ENCODE results near the gene IGSF8.

IGSF8 gene

DNA sequence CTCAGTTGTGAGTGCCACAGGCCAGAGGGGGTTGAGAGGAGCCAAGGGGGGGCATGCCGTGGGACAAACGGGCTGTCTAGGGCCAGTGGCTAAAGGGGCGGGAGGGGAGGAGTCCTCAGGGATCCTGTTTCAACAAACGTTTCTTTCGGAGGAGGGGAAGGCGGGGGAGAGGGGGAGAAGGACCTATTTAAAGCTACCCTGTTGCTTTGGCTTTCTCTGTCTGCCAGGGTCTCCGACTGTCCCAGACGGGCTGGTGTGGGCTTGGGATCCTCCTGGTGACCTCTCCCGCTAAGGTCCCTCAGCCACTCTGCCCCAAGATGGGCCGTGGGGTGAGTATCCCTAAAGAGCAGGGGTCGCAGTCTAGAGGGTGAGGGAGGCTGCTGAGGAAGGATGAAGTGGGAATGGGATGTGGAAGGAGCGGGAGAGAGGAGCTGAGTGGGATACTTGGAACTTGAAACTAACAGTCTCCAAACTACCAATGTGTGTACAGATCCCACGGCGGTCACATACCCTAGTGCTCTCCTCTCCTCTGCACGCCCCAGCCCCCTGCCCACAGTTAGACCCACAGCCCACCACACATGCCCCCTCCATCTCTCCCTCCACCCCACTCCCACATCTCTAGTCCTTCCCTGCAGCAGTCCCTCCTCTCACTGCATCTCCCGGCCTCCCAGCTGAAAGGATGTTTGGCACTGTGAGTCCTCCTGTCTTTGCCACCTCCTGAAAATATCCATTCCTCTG is 17.3 kb upstream of the IGSF8 start, which contains the start of gene ATP1A2:
Gene ATP1A2, plus strand, starts transcription at position 215 of the 738 bp plus-strand sequence. Its CDS starts 103 bp downstream, at position 318.
- Histone ChIP-seq H3K9me3 (ENCODE audit: control insufficient read depth, insufficient read depth, low read depth, low read length) (no peaks in the 10 kb centered on the region), H3K36me3 (ENCODE audit: control insufficient read depth in 2 of 2, insufficient read depth in 1 of 2, low read length in 2 of 2) (no peaks in the 10 kb centered on the region), H3K27ac (ENCODE audit: extremely low read depth, low read depth, low read length) (no peak within 1 kb of the TSS), H3K4me1 (ENCODE audit: control insufficient read depth, insufficient read depth, low read length) (no peaks in the 10 kb centered on the region), H3K4me3 (ENCODE audit: low read depth, low read length) (no peak within 1 kb of the TSS)
- TF ChIP-seq ZEB2 (tag by site-specific recombination; IDR thresholded peaks at IDR 0.05) (no peak), EGR2 (tag by site-specific recombination; IDR thresholded peaks at IDR 0.05; ENCODE audit: low read depth) (peak; percentile 90), ZFHX2 (tag by site-specific recombination; conservative IDR thresholded peaks at IDR 0.05) (peak; percentile 78), ZNF792 (tag by site-specific recombination; IDR thresholded peaks at IDR 0.05) (no peak), SCRT2 (tag by site-specific recombination; IDR thresholded peaks at IDR 0.05) (no peak)
- TF ChIP-seq, protein P1, sequence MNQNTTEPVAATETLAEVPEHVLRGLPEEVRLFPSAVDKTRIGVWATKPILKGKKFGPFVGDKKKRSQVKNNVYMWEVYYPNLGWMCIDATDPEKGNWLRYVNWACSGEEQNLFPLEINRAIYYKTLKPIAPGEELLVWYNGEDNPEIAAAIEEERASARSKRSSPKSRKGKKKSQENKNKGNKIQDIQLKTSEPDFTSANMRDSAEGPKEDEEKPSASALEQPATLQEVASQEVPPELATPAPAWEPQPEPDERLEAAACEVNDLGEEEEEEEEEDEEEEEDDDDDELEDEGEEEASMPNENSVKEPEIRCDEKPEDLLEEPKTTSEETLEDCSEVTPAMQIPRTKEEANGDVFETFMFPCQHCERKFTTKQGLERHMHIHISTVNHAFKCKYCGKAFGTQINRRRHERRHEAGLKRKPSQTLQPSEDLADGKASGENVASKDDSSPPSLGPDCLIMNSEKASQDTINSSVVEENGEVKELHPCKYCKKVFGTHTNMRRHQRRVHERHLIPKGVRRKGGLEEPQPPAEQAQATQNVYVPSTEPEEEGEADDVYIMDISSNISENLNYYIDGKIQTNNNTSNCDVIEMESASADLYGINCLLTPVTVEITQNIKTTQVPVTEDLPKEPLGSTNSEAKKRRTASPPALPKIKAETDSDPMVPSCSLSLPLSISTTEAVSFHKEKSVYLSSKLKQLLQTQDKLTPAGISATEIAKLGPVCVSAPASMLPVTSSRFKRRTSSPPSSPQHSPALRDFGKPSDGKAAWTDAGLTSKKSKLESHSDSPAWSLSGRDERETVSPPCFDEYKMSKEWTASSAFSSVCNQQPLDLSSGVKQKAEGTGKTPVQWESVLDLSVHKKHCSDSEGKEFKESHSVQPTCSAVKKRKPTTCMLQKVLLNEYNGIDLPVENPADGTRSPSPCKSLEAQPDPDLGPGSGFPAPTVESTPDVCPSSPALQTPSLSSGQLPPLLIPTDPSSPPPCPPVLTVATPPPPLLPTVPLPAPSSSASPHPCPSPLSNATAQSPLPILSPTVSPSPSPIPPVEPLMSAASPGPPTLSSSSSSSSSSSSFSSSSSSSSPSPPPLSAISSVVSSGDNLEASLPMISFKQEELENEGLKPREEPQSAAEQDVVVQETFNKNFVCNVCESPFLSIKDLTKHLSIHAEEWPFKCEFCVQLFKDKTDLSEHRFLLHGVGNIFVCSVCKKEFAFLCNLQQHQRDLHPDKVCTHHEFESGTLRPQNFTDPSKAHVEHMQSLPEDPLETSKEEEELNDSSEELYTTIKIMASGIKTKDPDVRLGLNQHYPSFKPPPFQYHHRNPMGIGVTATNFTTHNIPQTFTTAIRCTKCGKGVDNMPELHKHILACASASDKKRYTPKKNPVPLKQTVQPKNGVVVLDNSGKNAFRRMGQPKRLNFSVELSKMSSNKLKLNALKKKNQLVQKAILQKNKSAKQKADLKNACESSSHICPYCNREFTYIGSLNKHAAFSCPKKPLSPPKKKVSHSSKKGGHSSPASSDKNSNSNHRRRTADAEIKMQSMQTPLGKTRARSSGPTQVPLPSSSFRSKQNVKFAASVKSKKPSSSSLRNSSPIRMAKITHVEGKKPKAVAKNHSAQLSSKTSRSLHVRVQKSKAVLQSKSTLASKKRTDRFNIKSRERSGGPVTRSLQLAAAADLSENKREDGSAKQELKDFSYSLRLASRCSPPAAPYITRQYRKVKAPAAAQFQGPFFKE (tag by site-specific recombination; IDR thresholded peaks at IDR 0.05; ENCODE audit: borderline replicate concordance), result no peak
- POLR2A ChIA-PET, result no interaction called here
- CTCF ChIA-PET, result interaction anchor here (0.7 kb wide), 1 partner anchor 8 kb away, joined by 3 read pairs; no protein-coding TSS in a partner anchor

DNA sequence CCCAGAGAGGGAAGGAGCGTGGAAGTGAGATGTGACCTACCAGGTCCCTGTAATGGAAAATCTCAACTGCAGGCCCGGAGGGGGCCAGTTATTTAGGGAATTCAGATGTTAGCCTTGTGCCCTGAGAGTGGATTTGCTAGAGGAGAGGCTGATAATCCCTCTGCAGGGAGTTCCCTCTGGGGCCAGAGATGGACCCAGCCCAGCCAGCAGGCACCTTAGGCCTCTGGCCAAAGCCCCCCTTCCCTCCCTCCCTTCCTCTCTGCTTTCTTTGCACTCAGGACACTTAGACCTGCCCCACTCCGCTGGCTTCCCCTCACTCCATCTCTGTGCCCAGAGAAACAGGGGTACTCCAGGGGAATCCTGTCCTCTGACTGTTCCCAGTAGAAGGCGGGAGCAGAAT is 15.7 kb upstream of the IGSF8 start:
- TF ChIP-seq ZNF792 (tag by site-specific recombination; IDR thresholded peaks at IDR 0.05) (no peak), ZBTB49 (tag by site-specific recombination; IDR thresholded peaks at IDR 0.05; ENCODE audit: low read depth) (no peak), ZNF146 (tag by site-specific recombination; IDR thresholded peaks at IDR 0.05) (no peak), ZNF624 (tag by site-specific recombination; IDR thresholded peaks at IDR 0.05) (no peak), ZNF549 (tag by site-specific recombination; IDR thresholded peaks at IDR 0.05) (no peak), ZNF623 (tag by site-specific recombination; IDR thresholded peaks at IDR 0.05) (no peak), ZSCAN16 (tag by site-specific recombination; IDR thresholded peaks at IDR 0.05) (no peak), ZNF324 (tag by site-specific recombination; IDR thresholded peaks at IDR 0.05) (no peak), ZBTB7A (tag by site-specific recombination; IDR thresholded peaks at IDR 0.05; ENCODE audit: low read depth) (no peak), ZNF274 (IDR thresholded peaks at IDR 0.05; ENCODE audit: low read length) (no peak), ZNF274 (tag by site-specific recombination; IDR thresholded peaks at IDR 0.05; ENCODE audit: borderline replicate concordance) (no peak)
- TF ChIP-seq, protein P2, sequence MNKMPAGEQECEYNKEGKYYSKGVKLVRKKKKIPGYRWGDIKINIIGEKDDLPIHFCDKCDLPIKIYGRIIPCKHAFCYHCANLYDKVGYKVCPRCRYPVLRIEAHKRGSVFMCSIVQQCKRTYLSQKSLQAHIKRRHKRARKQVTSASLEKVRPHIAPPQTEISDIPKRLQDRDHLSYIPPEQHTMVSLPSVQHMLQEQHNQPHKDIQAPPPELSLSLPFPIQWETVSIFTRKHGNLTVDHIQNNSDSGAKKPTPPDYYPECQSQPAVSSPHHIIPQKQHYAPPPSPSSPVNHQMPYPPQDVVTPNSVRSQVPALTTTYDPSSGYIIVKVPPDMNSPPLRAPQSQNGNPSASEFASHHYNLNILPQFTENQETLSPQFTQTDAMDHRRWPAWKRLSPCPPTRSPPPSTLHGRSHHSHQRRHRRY (tag by site-specific recombination; IDR thresholded peaks at IDR 0.05), result no peak
- TF ChIP-seq, protein P3, sequence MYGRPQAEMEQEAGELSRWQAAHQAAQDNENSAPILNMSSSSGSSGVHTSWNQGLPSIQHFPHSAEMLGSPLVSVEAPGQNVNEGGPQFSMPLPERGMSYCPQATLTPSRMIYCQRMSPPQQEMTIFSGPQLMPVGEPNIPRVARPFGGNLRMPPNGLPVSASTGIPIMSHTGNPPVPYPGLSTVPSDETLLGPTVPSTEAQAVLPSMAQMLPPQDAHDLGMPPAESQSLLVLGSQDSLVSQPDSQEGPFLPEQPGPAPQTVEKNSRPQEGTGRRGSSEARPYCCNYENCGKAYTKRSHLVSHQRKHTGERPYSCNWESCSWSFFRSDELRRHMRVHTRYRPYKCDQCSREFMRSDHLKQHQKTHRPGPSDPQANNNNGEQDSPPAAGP (tag by site-specific recombination; IDR thresholded peaks at IDR 0.05), result no peak
- CTCF ChIA-PET, result interaction anchor here (0.5 to 1.5 kb wide), 2 partner anchors 10 to 176 kb away, joined by 3 to 4 read pairs; no protein-coding TSS in a partner anchor
- no peaks in the 10 kb centered on the region for H3K4me1 ChIP-seq (ENCODE audit: control insufficient read depth, insufficient read depth, low read length)
- POLR2A ChIA-PET, result no interaction called here
- no peak overlapping the region for H3K4me3 ChIP-seq (ENCODE audit: low read depth, low read length)
- H3K36me3 ChIP-seq (ENCODE audit: control insufficient read depth in 2 of 2, insufficient read depth in 1 of 2, low read length in 2 of 2), result no peaks in the 10 kb centered on the region
- H3K27ac ChIP-seq (ENCODE audit: extremely low read depth, low read depth, low read length), result no peak overlapping the region
- no peaks in the 10 kb centered on the region for H3K9me3 ChIP-seq (ENCODE audit: control insufficient read depth, insufficient read depth, low read depth, low read length)
